ENCODE measurements around the gene PCBP2.

DNA sequence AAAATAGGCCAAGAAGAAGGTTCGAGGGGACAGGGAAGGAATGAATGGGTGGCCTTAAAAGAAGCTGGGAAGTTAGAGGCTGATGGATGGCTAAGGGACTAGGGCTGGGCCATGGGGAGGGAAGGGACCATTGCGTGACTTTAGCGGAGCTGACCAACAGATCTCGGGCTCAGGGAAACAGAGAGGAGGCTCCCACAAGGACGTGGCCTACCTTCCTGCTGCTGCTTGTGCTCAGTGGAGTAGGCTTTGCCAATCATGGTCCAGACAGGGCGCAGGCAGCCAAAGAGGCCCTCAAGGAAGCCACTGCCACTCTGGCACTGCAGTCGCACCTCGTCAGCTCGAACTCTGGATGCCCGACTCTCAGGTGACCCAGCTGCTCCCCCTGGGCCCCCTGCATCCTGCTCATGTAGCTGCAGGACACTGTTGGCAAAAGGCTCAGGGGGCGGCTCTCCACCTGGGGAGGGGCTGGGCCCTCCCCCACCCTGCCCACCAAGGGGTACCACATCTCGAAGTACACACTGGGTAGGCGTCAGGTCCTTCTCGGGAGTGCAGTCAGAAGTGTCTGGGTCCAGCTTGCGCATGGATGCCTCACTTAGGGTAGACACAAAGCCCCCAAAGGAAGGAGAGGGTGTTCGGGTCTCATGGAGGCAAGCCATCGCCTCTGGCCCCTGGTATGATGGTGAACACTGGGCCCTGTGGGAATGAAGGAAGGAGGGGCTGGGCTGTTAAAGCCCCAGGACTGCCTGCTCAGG is 35.0 kb downstream of the PCBP2 start:
- TF ChIP-seq POLR2A (IDR thresholded peaks at IDR 0.05) (no peak), POLR2AphosphoS5 (IDR thresholded peaks at IDR 0.05) (no peak)
- TF ChIP-seq, protein P1, sequence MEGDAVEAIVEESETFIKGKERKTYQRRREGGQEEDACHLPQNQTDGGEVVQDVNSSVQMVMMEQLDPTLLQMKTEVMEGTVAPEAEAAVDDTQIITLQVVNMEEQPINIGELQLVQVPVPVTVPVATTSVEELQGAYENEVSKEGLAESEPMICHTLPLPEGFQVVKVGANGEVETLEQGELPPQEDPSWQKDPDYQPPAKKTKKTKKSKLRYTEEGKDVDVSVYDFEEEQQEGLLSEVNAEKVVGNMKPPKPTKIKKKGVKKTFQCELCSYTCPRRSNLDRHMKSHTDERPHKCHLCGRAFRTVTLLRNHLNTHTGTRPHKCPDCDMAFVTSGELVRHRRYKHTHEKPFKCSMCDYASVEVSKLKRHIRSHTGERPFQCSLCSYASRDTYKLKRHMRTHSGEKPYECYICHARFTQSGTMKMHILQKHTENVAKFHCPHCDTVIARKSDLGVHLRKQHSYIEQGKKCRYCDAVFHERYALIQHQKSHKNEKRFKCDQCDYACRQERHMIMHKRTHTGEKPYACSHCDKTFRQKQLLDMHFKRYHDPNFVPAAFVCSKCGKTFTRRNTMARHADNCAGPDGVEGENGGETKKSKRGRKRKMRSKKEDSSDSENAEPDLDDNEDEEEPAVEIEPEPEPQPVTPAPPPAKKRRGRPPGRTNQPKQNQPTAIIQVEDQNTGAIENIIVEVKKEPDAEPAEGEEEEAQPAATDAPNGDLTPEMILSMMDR (IDR thresholded peaks at IDR 0.05): no peak

Measured in prostate gland (tissue), 2 donors.